C4-2B (cell line): Measurements from ENCODE around the gene SLC16A5.
"Not testable (repeated sequence)": the region's sequence is repeated elsewhere in the genome, so short reads cannot be mapped to it uniquely, and the experiment has no call there.

Experiments
- CTCF ChIP-seq: fragments of 450-650 bp; conservative IDR thresholded peaks from 2 replicates; pipeline ENCODE4 v1.5.1; 2017; ENCODE audit warnings: mild to moderate bottlenecking
- ZFX ChIP-seq: fragments of 450-650 bp; IDR thresholded peaks from 2 replicates; pipeline ENCODE4 v1.6.1; 2017

GRCh38 chr17:75043789-75044188, 44.0 kb upstream of the SLC16A5 start:
- TF ChIP-seq CTCF, ZFX: not testable (repeated sequence)
